ENCODE data around the gene GRM4.

GRM4 gene

GRCh38 chr6:34092631-34093030 lies 53.3 kb downstream of the GRM4 start:
- no peak overlapping the region for H3K4me3 ChIP-seq (ENCODE audit: low read depth in 1 of 2, low read length in 2 of 2)
- H3K4me1 ChIP-seq (ENCODE audit: control insufficient read depth in 1 of 2, insufficient read depth in 2 of 2, low read length in 2 of 2): no peaks in the 10 kb centered on the region
- H3K9me3 ChIP-seq (ENCODE audit: control insufficient read depth in 1 of 2, low read length in 2 of 2): no peaks in the 10 kb centered on the region
- no peaks in the 10 kb centered on the region for H3K27me3 ChIP-seq (ENCODE audit: low read depth, low read length)
- no peak overlapping the region for H3K27ac ChIP-seq (ENCODE audit: low read length)
- H3K36me3 ChIP-seq (ENCODE audit: control insufficient read depth in 1 of 2, insufficient read depth in 2 of 2, low read length in 2 of 2): no peaks in the 10 kb centered on the region

GRCh38 chr6:34090935-34091334 lies 55.0 kb downstream of the GRM4 start:
- no peak overlapping the region for H3K27ac ChIP-seq (ENCODE audit: low read length)
- no peaks in the 10 kb centered on the region for H3K9me3 ChIP-seq (ENCODE audit: control insufficient read depth in 1 of 2, low read length in 2 of 2)
- no peaks in the 10 kb centered on the region for H3K4me1 ChIP-seq (ENCODE audit: control insufficient read depth in 1 of 2, insufficient read depth in 2 of 2, low read length in 2 of 2)
- H3K27me3 ChIP-seq (ENCODE audit: low read depth, low read length): no peaks in the 10 kb centered on the region
- no peaks in the 10 kb centered on the region for H3K36me3 ChIP-seq (ENCODE audit: control insufficient read depth in 1 of 2, insufficient read depth in 2 of 2, low read length in 2 of 2)
- H3K4me3 ChIP-seq (ENCODE audit: low read depth in 1 of 2, low read length in 2 of 2): no peak overlapping the region

GRCh38 chr6:34090529-34090928 lies 55.4 kb downstream of the GRM4 start:
- Histone ChIP-seq H3K4me1 (ENCODE audit: control insufficient read depth in 1 of 2, insufficient read depth in 2 of 2, low read length in 2 of 2) (no peaks in the 10 kb centered on the region), H3K9me3 (ENCODE audit: control insufficient read depth in 1 of 2, low read length in 2 of 2) (no peaks in the 10 kb centered on the region), H3K27ac (ENCODE audit: low read length) (no peak overlapping the region)

DNA sequence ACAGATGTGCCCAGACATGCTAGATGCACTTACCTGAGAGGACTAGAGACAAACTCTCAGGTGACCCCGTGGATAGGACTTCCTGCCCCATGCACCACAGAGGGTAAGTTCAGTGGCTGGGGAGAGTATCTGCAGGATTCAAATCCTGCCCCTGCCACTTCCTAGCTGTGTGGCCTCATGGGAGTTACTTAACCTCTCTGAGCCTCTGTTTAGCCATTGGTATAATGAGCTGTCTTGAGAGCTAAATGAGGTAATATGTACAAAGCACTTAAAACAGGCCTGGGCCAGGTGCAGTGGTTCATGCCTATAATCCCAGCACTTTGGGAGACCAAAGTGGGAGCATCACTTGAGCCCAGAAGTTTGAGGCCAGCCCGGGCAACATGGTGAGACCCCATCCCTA lies 59.3 kb downstream of the GRM4 start:
- no peaks in the 10 kb centered on the region for H3K36me3 ChIP-seq (ENCODE audit: control insufficient read depth in 1 of 2, insufficient read depth in 2 of 2, low read length in 2 of 2)
- no peaks in the 10 kb centered on the region for H3K4me1 ChIP-seq (ENCODE audit: control insufficient read depth in 1 of 2, insufficient read depth in 2 of 2, low read length in 2 of 2)
- no peak overlapping the region for H3K4me3 ChIP-seq (ENCODE audit: low read depth in 1 of 2, low read length in 2 of 2)
- no peak overlapping the region for H3K27ac ChIP-seq (ENCODE audit: low read length)
- H3K27me3 ChIP-seq (ENCODE audit: low read depth, low read length): no peaks in the 10 kb centered on the region
- H3K9me3 ChIP-seq (ENCODE audit: control insufficient read depth in 1 of 2, low read length in 2 of 2): no peaks in the 10 kb centered on the region

More at GRCh38 chr6:34090529-34090928, 55.4 kb downstream of the GRM4 start:
- no peaks in the 10 kb centered on the region for H3K27me3 ChIP-seq (ENCODE audit: low read depth, low read length)
- no peaks in the 10 kb centered on the region for H3K36me3 ChIP-seq (ENCODE audit: control insufficient read depth in 1 of 2, insufficient read depth in 2 of 2, low read length in 2 of 2)
- H3K4me3 ChIP-seq (ENCODE audit: low read depth in 1 of 2, low read length in 2 of 2): no peak overlapping the region

DNA sequence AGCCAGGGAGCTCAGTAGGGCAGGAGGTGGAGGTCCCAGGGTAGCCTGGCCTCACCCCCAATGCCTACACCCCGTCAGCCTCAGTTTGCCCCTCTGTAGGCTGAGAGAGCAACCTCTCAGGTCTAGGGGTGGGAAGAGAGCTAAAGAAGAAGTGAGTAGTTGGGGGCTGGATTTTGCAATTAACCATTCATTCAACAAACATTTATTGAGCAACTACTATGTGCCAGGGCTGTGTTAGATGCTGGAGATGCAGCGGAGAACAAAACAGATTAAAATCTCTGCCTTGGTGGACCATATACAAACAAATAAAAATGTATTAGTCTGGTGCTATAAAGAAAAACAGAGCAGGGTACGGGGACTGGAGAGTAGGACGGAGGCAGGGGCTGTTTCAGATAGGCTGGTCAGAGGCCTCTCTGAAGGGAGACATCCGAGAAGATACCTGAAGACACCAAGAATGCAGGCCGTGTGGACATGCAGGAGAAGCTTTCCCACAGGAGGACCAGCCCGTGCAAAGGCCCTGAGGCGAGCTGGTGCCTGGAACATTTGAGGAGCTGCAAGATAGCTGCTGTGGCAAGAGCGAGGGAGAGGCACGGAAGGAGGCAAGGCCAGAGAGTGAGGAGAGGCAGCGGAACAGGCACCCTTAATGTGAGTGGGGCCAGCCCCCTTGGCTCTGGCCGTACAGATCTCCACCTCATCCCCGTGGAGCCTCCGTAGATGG lies 60.3 kb downstream of the GRM4 start:
- no peaks in the 10 kb centered on the region for H3K9me3 ChIP-seq (ENCODE audit: control insufficient read depth in 1 of 2, low read length in 2 of 2)
- no peaks in the 10 kb centered on the region for H3K4me1 ChIP-seq (ENCODE audit: control insufficient read depth in 1 of 2, insufficient read depth in 2 of 2, low read length in 2 of 2)
- no peaks in the 10 kb centered on the region for H3K36me3 ChIP-seq (ENCODE audit: control insufficient read depth in 1 of 2, insufficient read depth in 2 of 2, low read length in 2 of 2)
- no peaks in the 10 kb centered on the region for H3K27me3 ChIP-seq (ENCODE audit: low read depth, low read length)
- H3K4me3 ChIP-seq (ENCODE audit: low read depth in 1 of 2, low read length in 2 of 2): no peak overlapping the region
- no peak overlapping the region for H3K27ac ChIP-seq (ENCODE audit: low read length)

GRCh38 chr6:34084591-34085290 lies 61.1 kb downstream of the GRM4 start:
- Histone ChIP-seq H3K9me3 (ENCODE audit: control insufficient read depth in 1 of 2, low read length in 2 of 2) (no peaks in the 10 kb centered on the region), H3K27ac (ENCODE audit: low read length) (no peak overlapping the region), H3K4me3 (ENCODE audit: low read depth in 1 of 2, low read length in 2 of 2) (no peak overlapping the region), H3K4me1 (ENCODE audit: control insufficient read depth in 1 of 2, insufficient read depth in 2 of 2, low read length in 2 of 2) (no peaks in the 10 kb centered on the region), H3K36me3 (ENCODE audit: control insufficient read depth in 1 of 2, insufficient read depth in 2 of 2, low read length in 2 of 2) (no peaks in the 10 kb centered on the region), H3K27me3 (ENCODE audit: low read depth, low read length) (no peaks in the 10 kb centered on the region)

DNA sequence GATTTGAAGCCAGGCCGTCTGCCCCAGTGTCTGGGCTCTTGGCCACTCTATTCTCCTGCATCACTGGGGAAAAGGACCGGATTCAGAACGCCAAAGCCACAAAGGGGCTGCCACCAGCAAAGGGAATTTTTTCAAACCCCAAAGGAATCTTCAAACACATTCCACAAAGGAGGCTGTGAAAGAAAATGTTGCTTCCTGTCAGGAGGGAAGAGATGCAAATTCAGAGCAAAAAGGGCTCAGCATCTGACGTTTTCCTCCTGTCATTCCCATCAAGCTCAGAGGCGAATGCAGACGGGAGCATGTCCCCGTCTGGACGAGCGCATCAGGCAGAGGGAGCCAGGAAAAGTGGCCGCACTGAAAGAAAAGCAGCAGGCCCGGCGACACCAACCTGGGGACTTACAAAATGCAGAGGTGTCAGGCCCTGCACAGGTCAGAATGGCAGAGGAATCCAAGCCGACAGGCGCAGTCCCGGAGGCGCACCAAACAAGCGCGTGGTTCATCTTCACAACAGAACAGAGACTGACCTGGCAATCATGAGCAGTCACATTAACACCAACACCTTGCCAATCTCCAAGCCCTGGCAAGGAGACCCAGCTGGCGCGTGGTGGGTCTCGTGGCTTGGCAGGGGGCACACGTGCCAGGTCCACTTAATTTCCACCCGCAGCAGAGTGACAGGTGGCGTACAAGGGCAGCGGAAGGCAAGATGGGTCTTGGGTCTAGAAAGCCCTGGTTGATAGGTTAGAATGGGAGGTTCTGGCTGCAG lies 62.8 kb downstream of the GRM4 start:
- no peaks in the 10 kb centered on the region for H3K9me3 ChIP-seq (ENCODE audit: control insufficient read depth in 1 of 2, low read length in 2 of 2)
- H3K27me3 ChIP-seq (ENCODE audit: low read depth, low read length): no peaks in the 10 kb centered on the region
- H3K4me3 ChIP-seq (ENCODE audit: low read depth in 1 of 2, low read length in 2 of 2): no peak overlapping the region
- no peaks in the 10 kb centered on the region for H3K4me1 ChIP-seq (ENCODE audit: control insufficient read depth in 1 of 2, insufficient read depth in 2 of 2, low read length in 2 of 2)
- H3K36me3 ChIP-seq (ENCODE audit: control insufficient read depth in 1 of 2, insufficient read depth in 2 of 2, low read length in 2 of 2): no peaks in the 10 kb centered on the region
- no peak overlapping the region for H3K27ac ChIP-seq (ENCODE audit: low read length)

DNA sequence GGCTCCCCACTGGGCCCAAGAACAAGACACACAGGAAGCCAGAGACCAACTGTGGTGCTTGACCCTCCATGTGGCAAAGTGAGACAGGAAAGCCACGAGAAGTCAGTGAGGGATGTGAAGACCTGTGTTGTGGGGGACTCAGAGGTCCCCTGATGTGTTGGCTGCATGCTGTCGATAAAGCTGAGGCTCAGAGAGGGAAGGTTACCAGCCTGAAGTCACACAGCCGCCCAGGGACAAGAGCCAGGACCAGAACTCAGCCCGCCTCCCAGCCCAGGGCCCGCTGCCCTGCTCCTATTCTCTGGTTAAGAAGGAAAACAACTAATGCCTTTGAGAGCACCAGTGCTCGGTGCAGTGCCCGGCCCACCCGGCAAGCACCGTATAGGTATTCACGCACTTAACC lies 63.5 kb downstream of the GRM4 start:
- Histone ChIP-seq H3K9me3 (ENCODE audit: control insufficient read depth in 1 of 2, low read length in 2 of 2) (no peaks in the 10 kb centered on the region), H3K4me3 (ENCODE audit: low read depth in 1 of 2, low read length in 2 of 2) (no peak overlapping the region), H3K36me3 (ENCODE audit: control insufficient read depth in 1 of 2, insufficient read depth in 2 of 2, low read length in 2 of 2) (no peaks in the 10 kb centered on the region), H3K4me1 (ENCODE audit: control insufficient read depth in 1 of 2, insufficient read depth in 2 of 2, low read length in 2 of 2) (no peaks in the 10 kb centered on the region), H3K27ac (ENCODE audit: low read length) (no peak overlapping the region), H3K27me3 (ENCODE audit: low read depth, low read length) (no peaks in the 10 kb centered on the region)

- no peaks in the 10 kb centered on the region for H3K9me3 ChIP-seq (ENCODE audit: control insufficient read depth in 1 of 2, low read length in 2 of 2)
- H3K27me3 ChIP-seq (ENCODE audit: low read depth, low read length): no peaks in the 10 kb centered on the region
- H3K4me3 ChIP-seq (ENCODE audit: low read depth in 1 of 2, low read length in 2 of 2): no peak overlapping the region
- no peak overlapping the region for H3K27ac ChIP-seq (ENCODE audit: low read length)
- H3K36me3 ChIP-seq (ENCODE audit: control insufficient read depth in 1 of 2, insufficient read depth in 2 of 2, low read length in 2 of 2): no peaks in the 10 kb centered on the region
- H3K4me1 ChIP-seq (ENCODE audit: control insufficient read depth in 1 of 2, insufficient read depth in 2 of 2, low read length in 2 of 2): no peaks in the 10 kb centered on the region
These were observed 65.5 kb downstream of the GRM4 start for GRCh38 chr6:34080357-34080756.

GRCh38 chr6:34079899-34080298 lies 66.0 kb downstream of the GRM4 start:
- Histone ChIP-seq H3K27me3 (ENCODE audit: low read depth, low read length) (no peaks in the 10 kb centered on the region), H3K9me3 (ENCODE audit: control insufficient read depth in 1 of 2, low read length in 2 of 2) (no peaks in the 10 kb centered on the region), H3K4me1 (ENCODE audit: control insufficient read depth in 1 of 2, insufficient read depth in 2 of 2, low read length in 2 of 2) (no peaks in the 10 kb centered on the region), H3K4me3 (ENCODE audit: low read depth in 1 of 2, low read length in 2 of 2) (no peak overlapping the region), H3K36me3 (ENCODE audit: control insufficient read depth in 1 of 2, insufficient read depth in 2 of 2, low read length in 2 of 2) (no peaks in the 10 kb centered on the region), H3K27ac (ENCODE audit: low read length) (no peak overlapping the region)

GRCh38 chr6:34075906-34076305 lies 70.0 kb downstream of the GRM4 start:
- Histone ChIP-seq H3K36me3 (ENCODE audit: control insufficient read depth in 1 of 2, insufficient read depth in 2 of 2, low read length in 2 of 2) (no peaks in the 10 kb centered on the region), H3K4me3 (ENCODE audit: low read depth in 1 of 2, low read length in 2 of 2) (no peak overlapping the region), H3K27me3 (ENCODE audit: low read depth, low read length) (no peaks in the 10 kb centered on the region), H3K4me1 (ENCODE audit: control insufficient read depth in 1 of 2, insufficient read depth in 2 of 2, low read length in 2 of 2) (no peaks in the 10 kb centered on the region), H3K27ac (ENCODE audit: low read length) (no peak overlapping the region), H3K9me3 (ENCODE audit: control insufficient read depth in 1 of 2, low read length in 2 of 2) (no peaks in the 10 kb centered on the region)
